Choroid plexus epithelial cell (primary cell): ENCODE measurements around the gene ALDH1B1.
"Not testable (repeated sequence)": the region's sequence is repeated elsewhere in the genome, so short reads cannot be mapped to it uniquely, and the experiment has no call there.

ENCODE experiments used
- DNase-seq: peaks from one replicate; pipeline ENCODE4 v3.0.0-alpha.2; 2010; ENCODE audit warnings: low read depth
- H3K4me3 ChIP-seq: 2 replicates; pipeline ENCODE4 v1.5.1; 2011; ENCODE audit warnings: low read depth, mild to moderate bottlenecking, control low read depth, low read length, moderate library complexity
- TF ChIP-seq, protein P1 (sequence below): conservative IDR thresholded peaks from 2 replicates; pipeline ENCODE4 v1.5.1; 2011; ENCODE audit warnings: low read depth, mild to moderate bottlenecking, control low read depth, inconsistent platforms, low read length, moderate library complexity

ALDH1B1 gene

DNA sequence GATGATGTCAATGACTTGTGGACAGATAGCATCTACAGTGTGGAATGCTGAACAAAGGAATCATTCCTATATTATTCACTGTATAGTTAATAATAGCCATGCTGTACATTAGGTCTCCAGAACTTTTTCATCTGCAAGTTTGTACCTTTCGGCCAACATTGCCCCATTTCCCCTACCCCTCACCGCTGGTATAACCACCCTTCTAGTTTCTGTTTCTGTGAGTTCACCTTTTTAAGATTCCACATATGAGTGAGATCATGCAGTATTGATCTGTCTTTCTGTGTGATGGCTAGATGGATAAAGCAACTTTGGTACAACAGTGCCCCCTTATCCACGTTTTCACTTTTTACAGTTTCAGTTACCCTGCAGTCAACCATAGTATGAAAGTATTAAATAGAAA lies 18.8 kb upstream of the ALDH1B1 start:
- DNase-seq: no peak
- TF ChIP-seq, protein P1, sequence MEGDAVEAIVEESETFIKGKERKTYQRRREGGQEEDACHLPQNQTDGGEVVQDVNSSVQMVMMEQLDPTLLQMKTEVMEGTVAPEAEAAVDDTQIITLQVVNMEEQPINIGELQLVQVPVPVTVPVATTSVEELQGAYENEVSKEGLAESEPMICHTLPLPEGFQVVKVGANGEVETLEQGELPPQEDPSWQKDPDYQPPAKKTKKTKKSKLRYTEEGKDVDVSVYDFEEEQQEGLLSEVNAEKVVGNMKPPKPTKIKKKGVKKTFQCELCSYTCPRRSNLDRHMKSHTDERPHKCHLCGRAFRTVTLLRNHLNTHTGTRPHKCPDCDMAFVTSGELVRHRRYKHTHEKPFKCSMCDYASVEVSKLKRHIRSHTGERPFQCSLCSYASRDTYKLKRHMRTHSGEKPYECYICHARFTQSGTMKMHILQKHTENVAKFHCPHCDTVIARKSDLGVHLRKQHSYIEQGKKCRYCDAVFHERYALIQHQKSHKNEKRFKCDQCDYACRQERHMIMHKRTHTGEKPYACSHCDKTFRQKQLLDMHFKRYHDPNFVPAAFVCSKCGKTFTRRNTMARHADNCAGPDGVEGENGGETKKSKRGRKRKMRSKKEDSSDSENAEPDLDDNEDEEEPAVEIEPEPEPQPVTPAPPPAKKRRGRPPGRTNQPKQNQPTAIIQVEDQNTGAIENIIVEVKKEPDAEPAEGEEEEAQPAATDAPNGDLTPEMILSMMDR: no peak

DNA sequence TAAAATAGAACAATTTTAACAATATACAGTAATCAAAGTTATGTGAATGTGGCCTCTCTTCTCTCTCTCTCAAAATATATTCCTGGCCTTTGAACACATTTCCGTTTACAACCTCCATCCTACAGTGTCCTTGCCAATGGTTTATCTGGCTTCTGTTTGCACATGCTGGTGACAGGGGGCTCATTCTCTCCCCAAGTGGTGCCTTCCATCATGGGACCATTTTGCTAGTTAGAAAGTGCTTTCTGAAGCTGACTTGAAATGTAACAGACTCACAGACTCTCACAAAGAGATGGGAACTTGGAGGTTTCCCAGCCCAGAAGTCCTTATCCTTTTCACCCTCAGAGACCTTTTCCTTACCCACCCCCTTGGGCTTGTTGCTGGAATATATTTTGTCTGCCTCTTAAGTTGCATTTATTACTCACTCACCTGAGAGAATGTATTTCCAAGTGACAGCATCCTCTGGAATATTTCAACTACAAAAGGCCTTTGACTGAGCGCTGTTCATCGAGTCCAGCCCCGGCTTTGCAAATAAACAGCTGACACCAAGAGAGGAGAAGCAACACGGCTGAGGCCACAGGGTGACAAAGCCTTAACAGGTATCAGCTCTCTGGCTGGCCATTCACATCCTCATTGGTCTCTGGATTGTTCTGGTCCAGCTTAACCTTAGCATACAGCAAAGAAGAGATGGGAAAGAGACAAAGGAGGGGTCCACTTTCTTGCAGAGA lies 17.5 kb upstream of the ALDH1B1 start:
- no peak overlapping the region for H3K4me3 ChIP-seq
- TF ChIP-seq, protein P1: no peak
- DNase-seq: no peak

More for the DNA sequence above, 18.8 kb upstream of the ALDH1B1 start:
- no peak overlapping the region for H3K4me3 ChIP-seq

DNA sequence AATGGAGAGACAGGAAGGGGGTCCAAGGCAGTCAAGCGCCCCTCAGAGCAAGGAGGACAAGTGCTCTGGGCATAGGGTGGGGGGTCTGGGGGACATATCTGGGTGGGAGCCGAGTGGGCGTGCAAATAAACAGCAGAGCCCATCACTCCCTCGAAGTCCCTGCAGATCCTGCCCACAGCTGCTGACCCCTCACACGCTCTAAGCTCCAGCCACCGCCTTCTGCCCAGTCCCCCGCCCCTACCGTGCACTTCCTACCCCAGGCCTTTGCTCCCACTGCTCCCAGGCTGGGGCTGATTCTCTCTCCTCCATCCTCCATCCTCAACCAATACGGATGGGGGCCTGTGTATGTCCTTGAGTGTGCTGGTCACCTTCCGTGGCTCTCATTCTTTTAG lies 16.9 kb upstream of the ALDH1B1 start:
- no peak for DNase-seq

DNA sequence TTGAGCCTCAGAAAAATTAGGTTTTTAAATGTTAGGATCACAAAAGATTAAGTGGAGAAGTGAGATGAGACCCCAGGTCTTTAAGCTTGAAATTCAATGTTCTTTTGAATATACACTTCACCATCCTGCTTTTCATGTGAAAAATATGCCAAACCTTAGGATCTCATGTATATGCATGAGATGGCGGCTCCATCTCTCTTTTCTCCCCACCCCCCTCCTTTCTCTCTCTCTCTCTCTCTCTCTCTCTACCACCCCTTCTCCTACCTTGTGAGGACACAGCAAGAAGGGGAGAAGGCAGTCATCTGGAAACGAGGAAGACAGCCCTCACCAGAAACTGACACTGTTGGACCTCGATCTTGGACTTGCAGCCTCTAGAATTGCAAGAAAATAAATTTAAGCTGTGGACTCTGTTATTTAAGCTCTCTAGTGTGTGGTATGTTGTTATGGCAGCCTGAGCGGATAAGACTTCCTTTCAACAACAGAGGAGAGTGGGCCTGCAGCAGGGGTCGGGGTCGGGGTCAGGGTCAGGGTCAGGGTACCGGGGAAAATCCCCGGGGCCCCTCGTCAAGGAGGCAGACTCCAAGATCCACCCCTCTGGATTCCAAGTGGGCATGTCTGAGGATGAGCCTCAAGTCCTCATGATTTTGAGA lies 16.4 kb upstream of the ALDH1B1 start:
- TF ChIP-seq, protein P1: no peak
- no peak for DNase-seq
- H3K4me3 ChIP-seq: no peak overlapping the region

More for the DNA sequence above, 16.9 kb upstream of the ALDH1B1 start:
- TF ChIP-seq, protein P1: no peak
- H3K4me3 ChIP-seq: no peak overlapping the region

DNA sequence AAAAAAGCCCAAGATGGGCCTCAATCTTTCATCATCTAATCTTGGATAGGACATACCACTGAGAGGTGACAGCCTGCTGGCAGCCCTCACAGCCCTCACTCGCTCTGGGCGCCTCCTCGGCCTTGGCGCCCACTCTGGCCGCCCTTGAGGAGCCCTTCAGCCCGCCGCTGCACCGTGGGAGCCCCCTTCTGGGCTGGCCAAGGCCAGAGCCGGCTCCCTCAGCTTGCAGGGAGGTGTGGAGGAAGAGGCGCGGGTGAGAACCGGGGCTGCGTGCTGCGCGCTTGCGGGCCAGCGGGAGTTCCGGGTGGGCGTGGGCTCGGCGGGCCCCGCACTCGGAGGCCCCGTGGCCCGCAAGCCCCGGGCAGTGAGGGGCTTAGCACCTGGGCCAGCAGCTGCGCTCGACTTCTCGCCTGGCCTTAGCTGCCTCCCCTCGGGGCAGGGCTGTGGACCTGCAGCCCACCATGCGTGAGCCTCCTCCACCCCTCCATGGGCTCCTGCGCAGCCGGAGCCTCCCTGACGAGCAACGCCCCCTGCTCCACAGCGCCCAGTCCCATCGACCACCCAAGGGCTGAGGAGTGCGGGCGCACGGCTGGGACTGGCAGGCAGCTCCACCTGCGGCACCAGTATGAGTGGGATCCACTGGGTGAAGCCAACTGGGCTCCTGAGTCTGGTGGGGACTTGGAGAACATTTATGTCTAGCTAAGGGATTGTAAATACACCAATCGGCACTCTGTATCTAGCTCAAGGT lies 15.0 kb upstream of the ALDH1B1 start:
- DNase-seq, H3K4me3 ChIP-seq: not testable (repeated sequence)

DNA sequence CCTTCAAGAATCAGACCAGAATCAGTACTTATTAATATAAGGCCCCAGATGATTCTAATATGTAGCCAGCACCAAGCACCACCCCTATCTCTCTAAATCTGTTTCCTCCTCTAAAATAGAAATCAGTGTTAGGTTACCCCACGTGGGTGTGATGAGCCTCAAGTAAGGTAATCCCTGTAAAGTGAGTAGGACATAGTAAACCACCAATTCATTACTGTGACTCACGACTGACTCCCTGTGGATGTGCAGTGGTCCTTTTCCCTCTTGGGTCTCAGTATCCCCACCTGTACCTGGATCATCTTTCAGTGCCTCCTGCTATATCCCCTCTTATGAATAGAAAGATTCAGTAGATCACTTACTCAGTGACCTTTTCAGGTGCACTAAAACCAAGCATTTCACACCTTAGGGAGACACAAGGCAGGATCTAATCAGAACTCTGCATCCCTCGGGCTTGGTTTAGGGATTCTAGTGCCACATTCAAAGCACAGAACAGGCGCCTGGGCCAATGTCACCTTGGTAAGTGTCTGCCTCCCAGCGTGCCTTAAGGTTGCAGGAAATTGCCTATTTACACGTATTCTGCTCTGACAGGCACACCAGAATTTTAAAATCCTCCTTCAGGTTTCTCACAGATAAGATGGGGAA lies 12.2 kb upstream of the ALDH1B1 start:
- TF ChIP-seq, protein P1: no peak
- DNase-seq: no peak
- no peak overlapping the region for H3K4me3 ChIP-seq
